BE2C (cell line): ENCODE results near the gene PRG2.

Experiments used
- DNase-seq: peaks from one replicate; pipeline ENCODE4 v3.0.0-alpha.2; 2020
- H3K27me3 ChIP-seq: fragments of 250-450 bp; sonication (Bioruptor Pico); 2 replicates; pipeline ENCODE4 v1.5.1; 2020; ENCODE audit warnings: mild to moderate bottlenecking
- H3K36me3 ChIP-seq: fragments of 250-450 bp; sonication (Bioruptor Pico); 2 replicates; pipeline ENCODE4 v1.5.1; 2020; ENCODE audit warnings: mild to moderate bottlenecking
- H3K4me1 ChIP-seq: fragments of 250-450 bp; sonication (Bioruptor Pico); 2 replicates; pipeline ENCODE4 v1.5.1; 2020
- H3K4me3 ChIP-seq: 2 replicates; pipeline ENCODE4 v1.5.1; 2011; ENCODE audit warnings: low read depth, low read length
- H3K9me3 ChIP-seq: fragments of 250-450 bp; sonication (Bioruptor Pico); 2 replicates; pipeline ENCODE4 v1.5.1; 2020
- CTCF ChIP-seq: IDR thresholded peaks from 2 replicates; pipeline ENCODE4 v1.5.1; 2012; ENCODE audit warnings: mild to moderate bottlenecking, low read depth, low read length

PRG2 gene

GRCh38 chr11:57432714-57433163 lies 42.3 kb upstream of the PRG2 start:
- no peak for DNase-seq

GRCh38 chr11:57432149-57432561 lies 41.7 kb upstream of the PRG2 start:
- H3K4me1 ChIP-seq: no peaks in the 10 kb centered on the region
- no peak for TF ChIP-seq CTCF
- no peaks in the 10 kb centered on the region for H3K9me3 ChIP-seq
- no peaks in the 10 kb centered on the region for H3K27me3 ChIP-seq
- no peak overlapping the region for H3K4me3 ChIP-seq
- no peaks in the 10 kb centered on the region for H3K36me3 ChIP-seq
- no peak for DNase-seq

More at GRCh38 chr11:57432714-57433163, 42.3 kb upstream of the PRG2 start:
- Histone ChIP-seq H3K4me1 (no peaks in the 10 kb centered on the region), H3K9me3 (no peaks in the 10 kb centered on the region), H3K27me3 (no peaks in the 10 kb centered on the region), H3K36me3 (no peaks in the 10 kb centered on the region), H3K4me3 (no peak overlapping the region)
- TF ChIP-seq CTCF: no peak

GRCh38 chr11:57430952-57431351 lies 40.5 kb upstream of the PRG2 start:
- no peak for TF ChIP-seq CTCF
- no peak for DNase-seq
- Histone ChIP-seq H3K9me3 (no peaks in the 10 kb centered on the region), H3K36me3 (no peaks in the 10 kb centered on the region), H3K27me3 (no peaks in the 10 kb centered on the region), H3K4me3 (no peak overlapping the region), H3K4me1 (no peaks in the 10 kb centered on the region)

- no peaks in the 10 kb centered on the region for H3K27me3 ChIP-seq
- no peak for DNase-seq
- H3K4me3 ChIP-seq: no peak overlapping the region
- H3K4me1 ChIP-seq: no peaks in the 10 kb centered on the region
- H3K9me3 ChIP-seq: no peaks in the 10 kb centered on the region
- H3K36me3 ChIP-seq: no peaks in the 10 kb centered on the region
- TF ChIP-seq CTCF: no peak
Measured at GRCh38 chr11:57429946-57430345, 39.5 kb upstream of the PRG2 start.

GRCh38 chr11:57428643-57429042 lies 38.2 kb upstream of the PRG2 start:
- no peak for DNase-seq
- Histone ChIP-seq H3K9me3 (no peaks in the 10 kb centered on the region), H3K4me1 (no peaks in the 10 kb centered on the region), H3K4me3 (no peak overlapping the region), H3K27me3 (no peaks in the 10 kb centered on the region), H3K36me3 (no peaks in the 10 kb centered on the region)
- TF ChIP-seq CTCF: no peak

- H3K4me3 ChIP-seq: no peak overlapping the region
- H3K9me3 ChIP-seq: no peaks in the 10 kb centered on the region
- TF ChIP-seq CTCF: no peak
- no peaks in the 10 kb centered on the region for H3K36me3 ChIP-seq
- no peaks in the 10 kb centered on the region for H3K4me1 ChIP-seq
- DNase-seq: no peak
- no peaks in the 10 kb centered on the region for H3K27me3 ChIP-seq
Measured at GRCh38 chr11:57427727-57428082, 37.3 kb upstream of the PRG2 start.
